ENCODE results near the gene MPC1.

The MPC1 gene

DNA sequence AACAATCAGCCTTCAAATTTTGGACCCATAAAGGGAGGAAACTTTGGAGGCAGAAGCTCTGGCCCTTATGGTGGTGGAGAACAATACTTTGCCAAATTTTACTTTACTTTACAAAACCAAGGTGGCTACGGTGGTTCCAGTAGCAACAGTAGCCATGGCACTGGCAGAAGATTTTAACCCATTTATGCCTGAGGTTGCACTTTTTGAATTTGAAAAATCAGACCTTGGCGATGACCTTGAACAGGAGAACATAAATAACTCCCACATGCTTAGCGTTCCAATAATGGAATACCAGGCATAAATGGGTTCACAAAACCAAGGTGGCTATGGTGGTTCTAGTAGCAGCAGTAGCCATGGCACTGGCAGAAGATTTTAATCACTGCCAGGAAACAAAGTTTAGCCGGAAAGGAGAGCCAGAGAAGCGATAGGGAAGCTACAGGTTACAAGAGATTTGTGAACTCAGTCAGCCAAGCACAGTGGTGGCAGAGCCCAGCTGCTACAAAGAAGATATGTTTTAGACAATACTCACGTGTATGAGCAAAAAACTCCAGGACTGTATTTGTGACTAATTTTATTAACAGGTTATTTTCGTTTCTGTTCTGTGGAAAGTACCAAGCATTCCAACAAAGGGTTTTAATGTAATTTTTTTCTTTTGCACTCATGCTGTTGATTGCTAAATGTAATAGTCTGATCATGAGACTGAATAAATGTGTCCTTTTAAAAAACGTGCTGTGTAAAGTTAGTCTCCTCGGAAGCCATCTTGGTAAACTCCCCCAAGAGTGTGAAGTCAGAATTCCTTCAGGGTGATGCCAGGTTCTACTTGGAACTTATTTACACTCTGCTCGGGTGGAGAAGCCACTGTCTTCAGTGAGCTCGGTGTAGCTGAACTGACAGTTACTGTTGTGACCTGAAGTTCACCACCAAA is 47.1 kb downstream of the MPC1 start:
- DNase-seq = no peak
- no peak overlapping the region for H3K4me3 Mint-ChIP-seq
- no peaks in the 10 kb centered on the region for H3K9me3 Mint-ChIP-seq
- no peaks in the 10 kb centered on the region for H3K27me3 Mint-ChIP-seq
- H3K36me3 Mint-ChIP-seq (ENCODE audit: low read depth) = peaks cover 47% of the 10 kb centered on the region
- peak overlapping the region; percentile 33 for H3K27ac Mint-ChIP-seq
- no peak for ATAC-seq
- H3K4me1 Mint-ChIP-seq = peaks cover 70% of the 10 kb centered on the region

DNA sequence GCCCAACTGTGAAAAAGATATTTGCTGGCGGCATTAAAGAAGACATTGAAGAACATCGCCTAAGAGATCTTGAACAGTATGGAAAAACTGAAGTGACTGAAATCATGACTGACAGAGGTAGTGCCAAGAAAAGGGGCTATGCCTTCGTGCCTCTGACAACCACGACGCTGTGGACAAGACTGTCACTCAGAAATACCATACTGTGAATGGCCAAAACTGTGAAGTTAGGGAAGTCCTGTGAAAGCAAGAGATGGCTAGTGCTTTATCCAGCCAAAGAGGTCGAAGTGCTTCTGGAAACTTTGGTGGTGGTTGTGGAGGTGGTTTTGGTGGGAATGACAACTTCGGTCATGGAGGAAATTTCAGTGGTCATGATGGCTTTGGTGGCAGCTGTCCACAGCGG is 47.9 kb downstream of the MPC1 start:
- Mint-ChIP-seq H3K36me3 (ENCODE audit: low read depth) (peaks cover 47% of the 10 kb centered on the region), H3K27ac (peak overlapping the region; percentile 70), H3K9me3 (no peaks in the 10 kb centered on the region), H3K4me3 (peak overlapping the region; percentile 5), H3K4me1 (peaks cover 70% of the 10 kb centered on the region), H3K27me3 (no peaks in the 10 kb centered on the region)
- DNase-seq (no peak), ATAC-seq (no peak)

DNA sequence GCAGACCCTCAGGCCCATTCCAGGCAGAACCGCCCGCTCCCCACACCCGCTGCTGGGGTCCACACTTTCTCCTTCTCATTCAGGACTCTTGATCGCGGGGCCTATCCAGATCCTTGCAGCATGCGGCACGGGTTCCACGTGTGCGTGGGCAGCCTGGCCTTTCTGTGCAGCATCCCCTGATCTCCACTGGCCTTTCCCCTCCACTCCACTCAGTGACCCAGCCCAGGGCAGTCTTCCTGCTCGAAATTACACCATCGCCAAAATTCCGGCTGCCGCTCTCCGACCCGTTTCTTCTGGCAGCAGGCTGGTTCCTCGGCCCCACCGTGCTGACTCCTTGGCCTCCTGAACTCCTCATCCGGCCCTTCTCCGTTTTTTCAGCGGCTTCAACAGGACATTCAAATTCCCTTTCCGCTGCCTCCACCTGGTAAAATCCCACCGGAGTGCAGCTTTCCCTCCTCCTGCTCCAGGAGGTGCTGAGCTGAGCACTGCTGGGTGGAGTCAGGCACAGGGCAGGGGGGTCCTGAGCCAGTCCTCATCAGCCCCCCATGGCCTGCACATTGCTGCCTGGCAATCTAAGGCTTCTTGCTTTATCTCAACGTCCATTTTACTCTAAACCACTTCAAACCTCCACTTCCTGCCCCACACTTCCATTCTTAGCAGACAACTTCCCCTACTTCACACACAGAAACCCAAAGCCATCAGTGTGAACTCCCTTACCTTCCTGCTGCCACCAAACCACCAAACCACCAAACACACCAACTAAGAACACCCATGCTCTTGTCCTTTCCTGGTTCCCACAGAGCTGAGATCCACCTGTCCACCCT is 49.4 kb downstream of the MPC1 start:
- Mint-ChIP-seq H3K4me1 (peaks cover 69% of the 10 kb centered on the region), H3K27me3 (no peaks in the 10 kb centered on the region), H3K27ac (peak overlapping the region; percentile 82), H3K36me3 (ENCODE audit: low read depth) (peaks cover 49% of the 10 kb centered on the region), H3K9me3 (no peaks in the 10 kb centered on the region), H3K4me3 (peak overlapping the region; percentile 66)
- DNase-seq = no peak
- ATAC-seq = peak; percentile 77

DNA sequence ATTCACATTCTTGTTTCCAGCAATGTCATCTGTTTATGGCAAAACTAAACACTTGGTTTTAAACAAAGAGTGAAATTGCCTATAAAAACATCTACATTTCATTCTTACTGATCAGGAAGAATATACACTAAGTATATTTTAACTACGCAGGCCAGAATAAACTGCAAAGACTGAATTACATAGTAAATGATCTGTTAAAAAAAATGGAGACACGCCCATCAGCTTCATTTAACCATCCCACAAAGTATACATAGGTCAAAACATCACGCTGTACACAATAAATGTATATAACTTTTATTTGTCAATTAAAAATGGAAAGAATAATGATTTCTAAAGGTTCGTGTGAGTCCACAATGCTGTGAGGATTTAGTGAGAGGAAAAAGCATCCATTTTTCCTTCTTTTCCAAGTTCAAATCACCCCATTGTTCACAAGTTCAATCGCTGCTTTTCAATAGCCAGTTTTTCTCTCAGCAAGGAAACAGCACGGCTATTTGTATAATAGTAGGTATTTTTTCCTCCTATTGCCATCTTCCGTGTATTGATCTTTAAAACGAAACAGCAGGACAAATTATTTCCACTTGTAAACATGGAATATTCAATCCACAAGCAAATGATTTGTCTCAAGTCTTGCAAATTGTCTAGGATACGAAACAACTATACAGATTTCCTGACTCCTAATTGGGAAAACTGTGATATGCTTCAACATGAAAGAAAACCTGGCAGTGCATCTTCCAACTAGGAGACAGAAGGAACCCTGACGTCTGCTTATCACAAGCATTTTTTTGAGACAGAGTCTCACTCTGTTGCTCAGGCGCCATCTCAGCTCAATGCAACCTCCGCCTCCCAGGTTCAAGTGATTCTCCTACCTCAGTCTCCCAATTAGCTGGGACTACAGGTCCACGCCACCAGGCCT is 51.0 kb downstream of the MPC1 start:
- H3K4me3 Mint-ChIP-seq = no peak overlapping the region
- H3K4me1 Mint-ChIP-seq = peaks cover 54% of the 10 kb centered on the region
- H3K27me3 Mint-ChIP-seq = no peaks in the 10 kb centered on the region
- H3K27ac Mint-ChIP-seq = no peak overlapping the region
- no peaks in the 10 kb centered on the region for H3K9me3 Mint-ChIP-seq
- DNase-seq (no peak), ATAC-seq (no peak)
- peaks cover 41% of the 10 kb centered on the region for H3K36me3 Mint-ChIP-seq (ENCODE audit: low read depth)

DNA sequence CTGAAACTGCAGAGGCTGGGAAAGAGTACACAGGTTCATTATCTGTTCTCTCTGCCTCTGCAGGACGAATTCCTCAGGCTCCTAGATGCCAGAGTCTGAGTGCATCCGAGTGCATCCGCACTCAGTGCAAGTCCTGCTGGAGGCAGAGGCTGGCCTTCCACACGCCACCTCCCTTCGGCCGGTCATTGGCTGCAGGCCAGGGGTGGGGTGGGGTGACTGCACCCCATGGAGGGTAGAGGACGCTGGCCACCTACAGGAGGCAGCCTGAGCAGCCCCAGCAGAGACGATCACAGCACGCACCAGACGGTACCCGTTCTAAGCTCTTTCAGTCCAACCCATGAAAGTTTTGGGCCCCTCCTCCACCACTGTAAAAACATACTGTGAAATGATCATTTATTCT is 52.1 kb downstream of the MPC1 start:
- Mint-ChIP-seq H3K27me3 (no peaks in the 10 kb centered on the region), H3K9me3 (no peaks in the 10 kb centered on the region), H3K36me3 (ENCODE audit: low read depth) (peaks cover 36% of the 10 kb centered on the region), H3K27ac (no peak overlapping the region), H3K4me1 (peaks cover 44% of the 10 kb centered on the region), H3K4me3 (no peak overlapping the region)
- no peak for DNase-seq
- ATAC-seq = no peak

DNA sequence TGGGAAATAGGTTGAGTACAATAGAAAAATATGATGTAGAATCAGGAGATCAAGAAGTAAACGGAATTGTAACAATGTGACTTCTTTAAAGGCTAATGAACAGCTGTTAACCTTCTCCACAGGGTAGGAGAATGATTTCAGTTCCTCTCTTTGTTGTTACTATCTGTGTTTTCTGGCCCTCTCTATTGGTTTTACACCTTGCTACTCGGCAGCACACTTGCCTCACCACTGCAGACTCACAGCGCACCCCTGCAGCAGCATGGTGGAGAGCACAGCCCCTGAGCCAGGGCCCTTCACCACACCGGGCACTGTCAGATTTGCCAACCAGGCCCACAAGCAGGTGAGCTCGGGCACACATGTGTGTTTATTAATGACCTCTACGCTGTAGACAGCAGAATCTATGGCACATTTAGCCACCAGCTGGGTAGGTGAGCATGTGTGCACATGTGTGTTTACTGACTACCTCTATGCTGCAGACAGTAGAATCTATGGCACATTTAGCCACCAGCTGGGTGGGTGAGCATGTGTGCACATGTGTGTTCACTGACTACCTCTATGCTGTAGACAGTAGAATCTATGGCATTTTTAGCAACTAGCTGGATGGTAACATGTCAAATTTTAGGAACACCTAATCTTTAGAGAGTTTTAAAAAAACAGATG is 57.2 kb downstream of the MPC1 start:
- Mint-ChIP-seq H3K4me3 (no peak overlapping the region), H3K4me1 (no peaks in the 10 kb centered on the region), H3K9me3 (no peaks in the 10 kb centered on the region), H3K27me3 (no peaks in the 10 kb centered on the region), H3K36me3 (ENCODE audit: low read depth) (peaks cover 38% of the 10 kb centered on the region), H3K27ac (no peak overlapping the region)
- ATAC-seq (no peak), DNase-seq (no peak)

DNA sequence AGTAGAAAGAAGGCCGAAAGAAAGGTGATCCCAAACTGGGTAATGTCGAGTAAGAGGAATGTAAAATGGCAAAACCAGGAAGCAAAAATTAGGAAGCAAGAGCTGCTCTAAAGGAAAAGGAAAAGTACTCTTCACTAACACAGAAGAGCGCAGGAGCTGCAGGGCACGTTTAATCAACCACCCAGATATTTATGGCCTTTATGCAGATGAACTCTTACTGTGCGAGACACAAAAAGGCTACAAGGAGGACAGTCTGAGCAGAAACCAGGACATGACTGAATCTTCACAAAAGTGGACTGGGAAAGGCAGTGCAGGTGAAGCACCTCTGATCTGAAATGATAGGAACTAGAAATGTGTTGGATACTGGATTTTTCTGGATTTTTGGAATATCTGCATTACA is 59.3 kb downstream of the MPC1 start:
- H3K4me3 Mint-ChIP-seq = no peak overlapping the region
- no peaks in the 10 kb centered on the region for H3K9me3 Mint-ChIP-seq
- no peaks in the 10 kb centered on the region for H3K4me1 Mint-ChIP-seq
- no peaks in the 10 kb centered on the region for H3K27me3 Mint-ChIP-seq
- no peak overlapping the region for H3K27ac Mint-ChIP-seq
- DNase-seq = no peak
- H3K36me3 Mint-ChIP-seq (ENCODE audit: low read depth) = peaks cover 34% of the 10 kb centered on the region
- no peak for ATAC-seq

DNA sequence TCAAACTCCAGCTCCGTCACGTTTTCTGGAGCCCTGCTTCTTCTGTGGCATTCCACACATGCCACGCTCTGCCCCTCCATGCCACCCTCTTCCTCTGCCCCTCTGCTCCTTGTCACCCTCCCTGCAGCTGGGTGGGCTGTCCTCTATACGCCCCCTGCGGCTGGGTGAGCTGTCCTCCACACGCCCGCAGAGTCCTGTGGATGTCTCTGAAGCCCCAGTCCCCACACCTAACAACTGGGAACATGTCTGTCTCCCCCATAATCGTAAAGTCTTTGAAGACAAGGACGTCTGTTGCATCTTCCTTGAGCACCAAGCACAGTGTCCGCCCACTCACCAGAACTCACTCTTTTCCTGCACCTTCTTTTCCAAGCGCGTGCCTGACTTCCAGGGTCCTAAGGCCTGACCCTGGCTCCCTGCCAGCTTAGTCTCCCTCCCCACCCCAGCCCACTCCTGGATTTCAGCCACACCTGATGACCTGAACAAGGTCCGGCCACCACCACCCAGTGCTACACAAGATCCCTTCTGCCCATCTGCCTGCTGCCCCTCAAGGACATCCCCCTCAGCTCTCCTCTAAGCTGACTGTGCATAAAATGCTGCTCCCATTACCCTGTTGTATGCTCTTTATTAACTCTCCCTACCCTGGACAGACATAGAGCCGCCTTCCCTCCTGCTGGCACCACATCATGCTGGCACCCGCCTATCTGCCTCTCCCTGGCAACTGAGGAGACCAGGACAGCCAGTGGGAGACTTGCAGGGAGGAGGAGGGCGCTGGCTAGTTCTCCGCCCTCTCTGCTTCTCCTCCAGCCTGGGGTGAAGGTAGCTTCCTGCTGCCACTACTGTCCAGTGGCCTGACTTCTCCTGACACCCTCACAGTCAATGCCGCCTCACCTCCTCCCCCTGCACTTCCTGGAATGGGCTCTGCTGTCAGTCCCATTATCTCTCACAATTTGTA is 63.8 kb downstream of the MPC1 start:
- DNase-seq (no peak), ATAC-seq (no peak)
- no peaks in the 10 kb centered on the region for H3K4me1 Mint-ChIP-seq
- H3K9me3 Mint-ChIP-seq = no peaks in the 10 kb centered on the region
- no peak overlapping the region for H3K27ac Mint-ChIP-seq
- H3K36me3 Mint-ChIP-seq (ENCODE audit: low read depth) = peaks cover 16% of the 10 kb centered on the region
- H3K4me3 Mint-ChIP-seq = no peak overlapping the region
- H3K27me3 Mint-ChIP-seq = no peaks in the 10 kb centered on the region

DNA sequence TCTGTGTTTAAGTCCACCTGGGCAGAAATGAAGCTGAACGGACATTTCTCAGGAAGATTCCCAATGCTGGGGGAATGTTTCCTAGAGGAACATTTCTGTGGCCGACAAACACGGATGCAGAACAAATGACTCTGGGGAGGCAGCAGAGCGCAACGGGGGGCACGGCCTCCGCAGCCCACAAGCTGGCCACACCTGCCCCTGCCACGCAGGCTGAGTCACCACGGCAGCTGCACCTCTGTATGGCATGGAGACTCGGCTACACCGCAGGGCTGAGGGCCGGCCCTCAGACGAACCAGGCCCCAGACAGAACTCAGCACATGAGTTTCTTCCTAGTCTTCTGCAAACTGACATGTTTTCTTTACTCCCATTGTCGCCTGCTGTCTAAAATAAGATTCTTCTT is 64.5 kb downstream of the MPC1 start:
- Mint-ChIP-seq H3K9me3 (no peaks in the 10 kb centered on the region), H3K36me3 (ENCODE audit: low read depth) (peaks cover 12% of the 10 kb centered on the region), H3K27me3 (no peaks in the 10 kb centered on the region), H3K4me1 (no peaks in the 10 kb centered on the region), H3K27ac (no peak overlapping the region), H3K4me3 (no peak overlapping the region)
- ATAC-seq (no peak), DNase-seq (no peak)

DNA sequence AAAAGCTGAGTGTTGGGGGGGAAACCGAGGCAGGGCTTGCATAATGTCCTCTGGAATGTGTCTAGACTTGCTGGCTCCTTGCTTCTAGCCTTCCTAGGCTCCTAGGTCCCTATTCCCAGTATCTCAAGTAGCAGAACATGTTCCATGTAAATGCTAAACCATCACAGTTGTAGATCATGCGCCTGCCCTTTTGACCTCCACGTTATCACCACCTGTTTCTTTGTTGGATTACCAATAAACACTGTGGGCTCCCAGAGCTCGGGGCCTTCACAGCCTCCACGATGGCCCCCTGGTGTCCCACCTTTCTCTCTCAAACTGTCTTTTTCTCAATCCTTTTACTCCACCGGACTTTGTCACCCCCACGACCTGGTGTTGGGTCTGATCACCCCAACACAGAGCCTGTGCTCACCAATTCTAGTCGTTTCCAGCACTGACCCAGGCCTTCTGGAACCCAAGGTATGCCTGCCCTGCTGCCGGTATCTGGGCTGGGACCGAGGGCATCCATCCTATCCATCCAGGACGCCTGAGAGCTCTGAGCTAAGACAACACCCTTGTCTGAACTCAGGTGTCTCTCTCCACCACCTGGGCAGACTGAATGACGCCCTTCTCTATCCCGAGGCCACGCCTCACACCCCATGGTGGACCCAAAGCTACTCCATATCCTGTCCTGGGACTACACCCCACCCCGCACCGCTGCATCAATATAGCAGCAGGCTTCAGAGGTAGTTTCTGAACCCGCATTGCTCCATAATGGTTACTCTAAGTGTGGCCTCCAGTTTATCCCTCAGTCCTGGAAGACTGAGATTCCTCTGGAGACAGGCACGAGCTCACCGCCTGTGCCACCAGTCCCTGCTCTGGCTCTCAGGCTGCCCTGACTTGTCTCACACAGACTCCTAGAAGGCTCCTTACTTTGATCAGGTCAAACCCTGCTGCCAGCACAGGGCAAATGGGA is 65.2 kb downstream of the MPC1 start:
- DNase-seq = no peak
- no peak overlapping the region for H3K27ac Mint-ChIP-seq
- no peak for ATAC-seq
- H3K27me3 Mint-ChIP-seq = no peaks in the 10 kb centered on the region
- H3K4me3 Mint-ChIP-seq = no peak overlapping the region
- no peaks in the 10 kb centered on the region for H3K4me1 Mint-ChIP-seq
- peaks cover 8% of the 10 kb centered on the region for H3K36me3 Mint-ChIP-seq (ENCODE audit: low read depth)
- no peaks in the 10 kb centered on the region for H3K9me3 Mint-ChIP-seq

DNA sequence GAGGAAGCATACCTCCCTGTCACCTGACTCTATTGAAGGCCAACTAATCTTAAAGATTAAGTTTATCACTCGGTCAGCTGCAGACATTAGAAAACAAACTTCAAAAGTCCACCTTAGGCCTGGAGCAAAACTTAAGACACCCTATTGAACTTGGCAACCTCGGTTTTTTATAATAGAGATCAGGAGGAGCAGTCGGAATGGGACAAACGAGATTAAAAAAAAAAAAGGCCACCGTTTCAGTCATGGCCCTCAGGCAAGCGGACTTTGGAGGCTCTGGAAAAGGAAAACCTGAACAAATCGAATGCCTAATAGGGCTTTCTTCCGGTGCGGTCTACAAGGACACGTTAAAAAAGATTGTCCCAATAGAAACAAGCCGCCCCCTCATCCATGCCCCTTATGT is 67.3 kb downstream of the MPC1 start:
- Mint-ChIP-seq H3K36me3 (ENCODE audit: low read depth) (no peaks in the 10 kb centered on the region), H3K4me1 (no peaks in the 10 kb centered on the region), H3K27me3 (peaks cover 1% of the 10 kb centered on the region), H3K4me3 (no peak overlapping the region), H3K9me3 (no peaks in the 10 kb centered on the region), H3K27ac (no peak overlapping the region)
- DNase-seq (no peak), ATAC-seq (no peak)
